K562 (cell line): ENCODE data around the gene KRTAP5-5. TPM values are rescaled to one million over a fixed set of nuclear protein-coding genes. Genes with fewer than 3 reads are reported as not detected.

Source experiments
- ATAC-seq: fragments of 200-7000 bp; cut with Tn5 transposase; 3 replicates; pipeline ENCODE4 v1.9.1; 2020; ENCODE audit warnings: moderate library complexity
- BruUV-seq: library from RNA; stranded (reverse); fragments of 400-500 nt; replicated peaks from 2 replicates; lab custom pipeline; 2021; lab: Mats Ljungman, UMichigan
- CTCF ChIA-PET: fragments of 300-600 bp; formaldehyde crosslinking; extraction: SDS; loops from one replicate; lab custom pipeline; 2021; ENCODE audit warnings: low intra/inter-chr PET ratio; lab: Yijun Ruan, JAX
- POLR2A ChIA-PET: fragments of 300-600, 350-650 bp; sonication (Branson Sonifier 250); formaldehyde crosslinking; extraction: SDS; loops from one replicate; lab custom pipeline; 2021; ENCODE audit warnings: antibody characterized with exemption, inconsistent platforms; lab: Yijun Ruan, JAX
- DNase-seq, 4 experiments: peaks; one replicate each; pipeline versions ENCODE4 v3.0.0 to v3.0.0-alpha.2; 2011 to 2018; ENCODE audit warnings: low spot score in 3 of 4, mixed read lengths in 3 of 4; ENCODE audit errors: extremely low read depth in 1 of 4
- FAIRE-seq: peaks from 2 replicates; lab custom pipeline; 2011; peaks lifted over from hg19 to GRCh38; lab: Jason Lieb, UNC
- H2AFZ ChIP-seq: 2 replicates; pipeline ENCODE4 v1.6.0; 2011; ENCODE audit warnings: low read depth, low read length, control low read depth, inconsistent platforms
- H3K27ac ChIP-seq: fragments of 200-600 bp; 3 replicates; pipeline ENCODE4 v1.8.0; 2011; ENCODE audit warnings: low read depth, mild to moderate bottlenecking, control low read depth, inconsistent platforms, low read length, moderate library complexity, mixed read lengths; ENCODE audit errors: extremely low read depth
- H3K27me3 ChIP-seq, 2 experiments: fragments of 300-600 bp in 1 of 2; 2 replicates in 1 of 2; 3 replicates in 1 of 2; pipeline versions ENCODE4 v1.6.0 to v1.8.0; 2011; ENCODE audit warnings: inconsistent platforms in 2 of 2, low read length in 2 of 2, mild to moderate bottlenecking in 1 of 2, mixed read lengths in 1 of 2, moderate library complexity in 1 of 2; ENCODE audit not compliant: control insufficient read depth in 2 of 2, insufficient read depth in 2 of 2
- H3K36me3 ChIP-seq: fragments of 300-600 bp; 3 replicates; pipeline ENCODE4 v1.8.0; 2011; ENCODE audit warnings: mild to moderate bottlenecking, low read length, inconsistent platforms; ENCODE audit not compliant: control insufficient read depth, insufficient read depth
- H3K4me1 ChIP-seq, 2 experiments: fragments of 200-600 bp in 1 of 2; replicated peaks in 1 of 2; 2 replicates in 1 of 2; 3 replicates in 1 of 2; pipeline versions ENCODE4 v1.5.1 to v1.8.0; 2011; ENCODE audit warnings: inconsistent platforms in 2 of 2, low read length in 2 of 2, mild to moderate bottlenecking in 1 of 2, mixed read lengths in 1 of 2, moderate library complexity in 1 of 2; ENCODE audit not compliant: control insufficient read depth in 2 of 2, insufficient read depth in 2 of 2
- H3K4me2 ChIP-seq: 2 replicates; pipeline ENCODE4 v1.6.1; 2011; ENCODE audit warnings: low read length, control low read depth, inconsistent platforms, mixed read lengths; ENCODE audit not compliant: insufficient read depth
- H3K4me3 ChIP-seq: fragments of 200-600 bp; sonication (generic), shearing (Covaris generic); 2 replicates; pipeline ENCODE4 v1.5.1; 2016; ENCODE audit warnings: control low read depth, inconsistent platforms
- H3K79me2 ChIP-seq: fragments of 200-600 bp; 3 replicates; pipeline ENCODE4 v1.8.0; 2011; ENCODE audit warnings: low read length, inconsistent platforms; ENCODE audit not compliant: control insufficient read depth, insufficient read depth
- H3K9ac ChIP-seq, 2 experiments: 2 replicates each; pipeline versions ENCODE4 v1.6.0 to v1.6.1; 2011; ENCODE audit warnings: low read depth in 2 of 2, low read length in 2 of 2, control low read depth in 1 of 2, inconsistent platforms in 1 of 2, mild to moderate bottlenecking in 1 of 2, mixed read lengths in 1 of 2; ENCODE audit not compliant: insufficient read depth in 1 of 2
- H3K9me1 ChIP-seq: one replicate; pipeline ENCODE4 v1.6.0; 2011; ENCODE audit warnings: inconsistent platforms, mild to moderate bottlenecking, low read length, moderate library complexity; ENCODE audit not compliant: control insufficient read depth, insufficient read depth
- H3K9me3 ChIP-seq: replicated peaks from 2 replicates; pipeline ENCODE4 v1.5.1; 2011; ENCODE audit warnings: low read depth, low read length, inconsistent platforms; ENCODE audit not compliant: control insufficient read depth, insufficient read depth
- H4K20me1 ChIP-seq: replicated peaks from 2 replicates; pipeline ENCODE4 v1.6.1; 2011; ENCODE audit warnings: low read length, inconsistent platforms, mixed read lengths; ENCODE audit not compliant: control insufficient read depth, insufficient read depth
- BCL6 ChIP-seq: fragments of 250-450 bp; sonication (Bioruptor Pico); IDR thresholded peaks from 2 replicates; pipeline ENCODE4 v1.4.0; 2020
- CEBPB ChIP-seq: fragments of 450-650 bp; IDR thresholded peaks from 2 replicates; pipeline ENCODE4 v1.6.1; 2016; ENCODE audit warnings: missing genetic modification characterization, missing compliant biosample characterization
- ESRRB ChIP-seq: fragments of 250-450 bp; sonication (Bioruptor Pico); IDR thresholded peaks from 2 replicates; pipeline ENCODE4 v1.5.0; 2020; ENCODE audit warnings: mild to moderate bottlenecking, moderate library complexity, borderline replicate concordance
- EWSR1 ChIP-seq: fragments of 450-650 bp; IDR thresholded peaks from 2 replicates; pipeline ENCODE4 v1.6.1; 2018; ENCODE audit warnings: borderline replicate concordance, mild to moderate bottlenecking, low read depth, moderate library complexity; ENCODE audit not compliant: partially characterized antibody
- HNRNPUL1 ChIP-seq: fragments of 200-400 bp; formaldehyde crosslinking; IDR thresholded peaks from 2 replicates; pipeline ENCODE4 v1.6.1; 2017; ENCODE audit warnings: low read length
- MLX ChIP-seq, 2 experiments: fragments of 450-650 bp in 1 of 2; sonication (generic) in 1 of 2; formaldehyde crosslinking; conservative IDR thresholded peaks; 2 replicates each; pipeline versions ENCODE4 v1.4.0 to v1.8.1; 2020 to 2022; ENCODE audit warnings: mild to moderate bottlenecking in 1 of 2, missing genetic modification reagents in 1 of 2
- MTF1 ChIP-seq: fragments of 250-450 bp; sonication (Bioruptor Pico); IDR thresholded peaks from 2 replicates; pipeline ENCODE4 v1.9.0; 2021; ENCODE audit warnings: moderate library complexity, mild to moderate bottlenecking, inconsistent platforms, borderline replicate concordance
- NFRKB ChIP-seq: fragments of 450-650 bp; IDR thresholded peaks from 2 replicates; pipeline ENCODE4 v1.6.1; 2016; ENCODE audit warnings: low read depth
- POLR2H ChIP-seq: IDR thresholded peaks from 2 replicates; pipeline ENCODE4 v1.6.1; 2016; ENCODE audit warnings: missing genetic modification characterization, low read depth, mild to moderate bottlenecking, control low read depth, missing compliant biosample characterization, moderate library complexity
- RBM17 ChIP-seq: fragments of 200-400 bp; formaldehyde crosslinking; IDR thresholded peaks from 2 replicates; pipeline ENCODE4 v1.6.1; 2017; ENCODE audit warnings: low read depth, mild to moderate bottlenecking, low read length, borderline replicate concordance
- SMAD3 ChIP-seq: fragments of 450-650 bp; formaldehyde crosslinking; conservative IDR thresholded peaks from 2 replicates; pipeline ENCODE4 v1.4.0; 2020; ENCODE audit warnings: mild to moderate bottlenecking
- THRAP3 ChIP-seq: fragments of 450-650 bp; IDR thresholded peaks from 2 replicates; pipeline ENCODE4 v1.6.1; 2016; ENCODE audit warnings: mild to moderate bottlenecking, inconsistent platforms, borderline replicate concordance
- ZNF165 ChIP-seq: fragments of 250-450 bp; sonication (Bioruptor Pico); IDR thresholded peaks from 2 replicates; pipeline ENCODE4 v1.4.0; 2020; ENCODE audit warnings: borderline replicate concordance
- ZNF644 ChIP-seq: fragments of 200-800 bp; sonication (Bioruptor generic); IDR thresholded peaks from 2 replicates; pipeline ENCODE4 v1.6.1; 2016; ENCODE audit warnings: low read depth, missing genetic modification characterization, missing compliant biosample characterization
- WGBS: fragments of 100-300 bp; shearing (Covaris generic); methylation state at CpG from one replicate; pipeline ENCODE4 v1.1.6; 2016; ENCODE audit warnings: low coverage, mixed read lengths; ENCODE audit not compliant: insufficient coverage; ENCODE audit errors: missing lambda C conversion rate; 5-methylcytosine and 5-hydroxymethylcytosine counted together
- in situ Hi-C: fragments of 300-500 bp; cut with MboI; formaldehyde crosslinking; loops from 4 replicates; pipeline ENCODE4 v1.15.0; 2018; ENCODE audit warnings: inconsistent platforms, mixed read lengths
- intact Hi-C: fragments of 100-400 bp; cut with micrococcal nuclease; formaldehyde crosslinking; loops from 2 replicates; pipeline ENCODE4 v1.14.2; 2022
- polyA plus RNA-seq, 8 experiments: library from polyadenylated mRNA; depleted of rRNA in 4 of 8; stranded (reverse) in 5 of 8; unstranded in 3 of 8; fragments of >200 nt; fragmentation: Nextera tagmentation in 2 of 8; fragmentation: Illumina TruSeq in 1 of 8; extraction: Ambion mirVana in 2 of 8; extraction: Trizol in 1 of 8; gene quantifications; 2 replicates each; pipeline versions ENCODE4 v1.2.1 to v1.2.3, GENCODE V29; 2011 to 2014; ENCODE audit warnings: inconsistent platforms in 1 of 8, missing spikeins in 1 of 8
- total RNA-seq, 7 experiments: library from RNA; depleted of rRNA in 6 of 7; stranded (reverse); fragments of >200 nt in 6 of 7; fragmentation: Illumina TruSeq in 2 of 7; extraction: Trizol in 2 of 7; gene quantifications; 2 replicates each; pipeline versions ENCODE4 v1.2.1 to v1.2.3, GENCODE V29; 2011 to 2021; ENCODE audit warnings: low replicate concordance in 1 of 7
- TF ChIP-seq, protein P1 (sequence below): fragments of 450-650 bp; IDR thresholded peaks from 2 replicates; pipeline ENCODE4 v1.7.1; 2018; ENCODE audit warnings: mild to moderate bottlenecking, low read depth; ENCODE audit not compliant: partially characterized antibody
- TF ChIP-seq, protein P2 (sequence below): sonication (generic); formaldehyde crosslinking; IDR thresholded peaks from 2 replicates; pipeline ENCODE4 v1.4.0; 2020; ENCODE audit warnings: mild to moderate bottlenecking, missing genetic modification reagents

The KRTAP5-5 gene
- total and polyA plus RNA-seq, 9 of the 15 experiments (the other 6 are each of a cell fraction or from before 2014, with no cell fraction given) = not detected

DNA sequence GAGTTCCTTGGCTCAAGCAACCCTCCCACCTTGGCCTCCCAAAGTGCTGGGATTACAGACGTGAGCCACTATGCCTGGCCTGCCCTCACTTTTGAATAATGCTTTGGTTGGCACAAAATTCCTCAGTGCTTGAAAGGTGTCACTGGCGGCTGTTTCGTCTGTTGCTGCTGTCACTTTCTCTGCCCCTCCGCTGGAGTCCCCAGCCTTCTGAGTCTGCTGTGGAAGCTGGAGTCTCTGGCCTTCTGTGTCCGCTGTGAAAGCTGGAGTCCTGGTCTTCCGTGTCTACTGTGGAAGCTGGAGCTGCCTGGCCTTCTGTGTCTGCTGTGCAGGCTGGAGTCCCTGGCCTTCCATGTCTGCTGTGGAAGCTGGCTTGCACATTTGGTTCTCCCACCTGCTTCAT lies 39.6 kb upstream of the KRTAP5-5 start (continued):
- no peak for TF ChIP-seq MLX (CRISPR knock-in tag; conservative IDR thresholded peaks at IDR 0.05)
- TF ChIP-seq, protein P1, sequence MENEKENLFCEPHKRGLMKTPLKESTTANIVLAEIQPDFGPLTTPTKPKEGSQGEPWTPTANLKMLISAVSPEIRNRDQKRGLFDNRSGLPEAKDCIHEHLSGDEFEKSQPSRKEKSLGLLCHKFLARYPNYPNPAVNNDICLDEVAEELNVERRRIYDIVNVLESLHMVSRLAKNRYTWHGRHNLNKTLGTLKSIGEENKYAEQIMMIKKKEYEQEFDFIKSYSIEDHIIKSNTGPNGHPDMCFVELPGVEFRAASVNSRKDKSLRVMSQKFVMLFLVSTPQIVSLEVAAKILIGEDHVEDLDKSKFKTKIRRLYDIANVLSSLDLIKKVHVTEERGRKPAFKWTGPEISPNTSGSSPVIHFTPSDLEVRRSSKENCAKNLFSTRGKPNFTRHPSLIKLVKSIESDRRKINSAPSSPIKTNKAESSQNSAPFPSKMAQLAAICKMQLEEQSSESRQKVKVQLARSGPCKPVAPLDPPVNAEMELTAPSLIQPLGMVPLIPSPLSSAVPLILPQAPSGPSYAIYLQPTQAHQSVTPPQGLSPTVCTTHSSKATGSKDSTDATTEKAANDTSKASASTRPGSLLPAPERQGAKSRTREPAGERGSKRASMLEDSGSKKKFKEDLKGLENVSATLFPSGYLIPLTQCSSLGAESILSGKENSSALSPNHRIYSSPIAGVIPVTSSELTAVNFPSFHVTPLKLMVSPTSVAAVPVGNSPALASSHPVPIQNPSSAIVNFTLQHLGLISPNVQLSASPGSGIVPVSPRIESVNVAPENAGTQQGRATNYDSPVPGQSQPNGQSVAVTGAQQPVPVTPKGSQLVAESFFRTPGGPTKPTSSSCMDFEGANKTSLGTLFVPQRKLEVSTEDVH = no peak

GRCh38 chr11:1592628-1593027 lies 36.9 kb upstream of the KRTAP5-5 start:
- H2AFZ ChIP-seq = no peak overlapping the region
- no peaks in the 10 kb centered on the region for H3K9me1 ChIP-seq
- no peak overlapping the region for H3K9ac ChIP-seq
- no TSS peak for BruUV-seq
- H3K79me2 ChIP-seq = no peaks in the 10 kb centered on the region
- peaks cover 17 to 44% of the 10 kb centered on the region in 2 experiments; a peak in 3 of 5 replicates for H3K27me3 ChIP-seq
- no peak for DNase-seq
- no peak for TF ChIP-seq SMAD3 (CRISPR knock-in tag)
- TF ChIP-seq EWSR1 = no peak
- no peak for TF ChIP-seq RBM17
- no peak for TF ChIP-seq POLR2H
- TF ChIP-seq HNRNPUL1 = no peak
- no peak for TF ChIP-seq ZNF644
- no peak for TF ChIP-seq THRAP3
- no peak for TF ChIP-seq MTF1 (CRISPR knock-in tag)
- TF ChIP-seq BCL6 (CRISPR knock-in tag) = no peak
- TF ChIP-seq, protein P2, sequence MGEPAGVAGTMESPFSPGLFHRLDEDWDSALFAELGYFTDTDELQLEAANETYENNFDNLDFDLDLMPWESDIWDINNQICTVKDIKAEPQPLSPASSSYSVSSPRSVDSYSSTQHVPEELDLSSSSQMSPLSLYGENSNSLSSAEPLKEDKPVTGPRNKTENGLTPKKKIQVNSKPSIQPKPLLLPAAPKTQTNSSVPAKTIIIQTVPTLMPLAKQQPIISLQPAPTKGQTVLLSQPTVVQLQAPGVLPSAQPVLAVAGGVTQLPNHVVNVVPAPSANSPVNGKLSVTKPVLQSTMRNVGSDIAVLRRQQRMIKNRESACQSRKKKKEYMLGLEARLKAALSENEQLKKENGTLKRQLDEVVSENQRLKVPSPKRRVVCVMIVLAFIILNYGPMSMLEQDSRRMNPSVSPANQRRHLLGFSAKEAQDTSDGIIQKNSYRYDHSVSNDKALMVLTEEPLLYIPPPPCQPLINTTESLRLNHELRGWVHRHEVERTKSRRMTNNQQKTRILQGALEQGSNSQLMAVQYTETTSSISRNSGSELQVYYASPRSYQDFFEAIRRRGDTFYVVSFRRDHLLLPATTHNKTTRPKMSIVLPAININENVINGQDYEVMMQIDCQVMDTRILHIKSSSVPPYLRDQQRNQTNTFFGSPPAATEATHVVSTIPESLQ = no peak
- TF ChIP-seq CEBPB (tag) = no peak
- no peak for TF ChIP-seq ESRRB (CRISPR knock-in tag)
- TF ChIP-seq ZNF165 (CRISPR knock-in tag) = no peak
- TF ChIP-seq NFRKB = no peak
- TF ChIP-seq, all 486 proteins: peak for 0
- CTCF ChIA-PET = no interaction called here
- H3K4me3 ChIP-seq = no peak overlapping the region
- intact Hi-C loops = no loop called here
- no peaks in the 10 kb centered on the region for H3K36me3 ChIP-seq
- FAIRE-seq (no peak), ATAC-seq (no peak)
- 2% methylated on average over 9 of the region's 9 CpGs for WGBS
- H3K4me1 ChIP-seq = no peaks in the 10 kb centered on the region
- H3K27ac ChIP-seq = no peak overlapping the region
- in situ Hi-C loops = loop anchor here (5.0 kb wide), 1 partner anchor 35 kb away; the partner anchor contains the start of gene KRTAP5-5
- H3K4me2 ChIP-seq = no peak overlapping the region
- H3K9me3 ChIP-seq = no peaks in the 10 kb centered on the region
- peaks cover 4% of the 10 kb centered on the region; the same call in 1 of the 2 replicates for H4K20me1 ChIP-seq
- POLR2A ChIA-PET = interaction anchor here (0.7 to 0.8 kb wide), 2 partner anchors 21 to 944 kb away, joined by 3 to 7 read pairs; no protein-coding TSS in a partner anchor
